ENCODE measurements around the gene DNAJB13.

- TF ChIP-seq EZH2 (IDR thresholded peaks at IDR 0.05; ENCODE audit: borderline replicate concordance, insufficient read depth, low read depth, low read length, poor library complexity, severe bottlenecking): no peak
- TF ChIP-seq CTCF (IDR thresholded peaks at IDR 0.05): no peak
Observed at GRCh38 chr11:73946798-73947458, 3.9 kb upstream of the DNAJB13 start.
